Activated B cell treated with CpG ODN at 0.5 μM for 24 hours (primary cell): ENCODE results near the gene IL11RA. TPM values are rescaled to one million over a fixed set of nuclear protein-coding genes. Genes with fewer than 3 reads are reported as not detected.

Experiments
- ATAC-seq: fragments of 200-7000 bp; cut with Tn5 transposase; one replicate; pipeline ENCODE4 v1.10.0; 2021; ENCODE audit warnings: low read depth, mild to moderate bottlenecking, moderate library complexity
- CTCF ChIA-PET: fragments of 350-600 bp; sonication (Branson Sonifier 250); formaldehyde crosslinking; loops from one replicate; lab custom pipeline; 2021; ENCODE audit warnings: antibody characterized with exemption; lab: Charles Lee
- POLR2A ChIA-PET: fragments of 350-600 bp; sonication (Branson Sonifier 250); formaldehyde crosslinking; loops from one replicate; lab custom pipeline; 2021; ENCODE audit warnings: antibody characterized with exemption; lab: Charles Lee
- DNase-seq: peaks from one replicate; pipeline ENCODE4 v3.0.0; 2022
- H3K27ac Mint-ChIP-seq: one replicate; pipeline ENCODE4 v1.8.0; 2020; ENCODE audit warnings: mixed read lengths
- H3K27me3 Mint-ChIP-seq: one replicate; pipeline ENCODE4 v1.8.0; 2021; ENCODE audit warnings: mixed read lengths
- H3K36me3 Mint-ChIP-seq: one replicate; pipeline ENCODE4 v1.8.0; 2021; ENCODE audit warnings: low read depth, mixed read lengths
- H3K4me1 Mint-ChIP-seq: one replicate; pipeline ENCODE4 v1.8.0; 2021; ENCODE audit warnings: mixed read lengths
- H3K4me3 Mint-ChIP-seq: one replicate; pipeline ENCODE4 v1.8.0; 2020; ENCODE audit warnings: mild to moderate bottlenecking, mixed read lengths
- H3K9me3 Mint-ChIP-seq: one replicate; pipeline ENCODE4 v1.8.0; 2020; ENCODE audit warnings: mixed read lengths
- CTCF ChIP-seq: fragments of 200-600 bp; IDR thresholded peaks from one replicate; pipeline ENCODE4 v1.8.0; 2022; ENCODE audit warnings: antibody characterized with exemption, mild to moderate bottlenecking
- intact Hi-C: fragments of 100-400 bp; cut with micrococcal nuclease; formaldehyde crosslinking; loops from one replicate; pipeline ENCODE4 v1.15.1; 2024
- total RNA-seq: library from RNA; stranded (reverse); gene quantifications from 2 replicates; pipeline ENCODE4 v1.2.3, GENCODE V29; 2022

The IL11RA gene
- total RNA-seq, 1 donor from 2014 or later = 18.8 TPM

DNA sequence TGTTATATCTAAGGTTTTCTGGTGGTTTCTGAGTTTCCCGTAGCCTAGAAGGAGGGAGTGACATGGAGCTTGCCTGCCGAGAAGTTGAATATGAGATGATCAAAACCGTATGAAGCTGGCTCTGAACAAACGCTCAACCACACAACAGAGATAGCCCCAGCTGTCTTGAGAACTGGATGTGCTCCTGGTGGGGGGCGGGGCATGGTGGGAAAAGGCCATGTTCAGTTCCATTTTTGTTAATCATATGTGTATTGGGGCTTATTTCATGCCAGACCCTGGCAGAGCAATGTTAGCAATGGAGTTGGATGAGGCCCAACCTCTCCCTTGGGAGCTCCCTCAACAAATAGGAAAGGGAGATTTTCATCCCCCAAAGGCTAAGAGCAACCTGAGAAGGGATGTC lies 34.2 kb downstream of the IL11RA start:
- H3K27ac Mint-ChIP-seq = no peak overlapping the region

GRCh38 chr9:34686732-34687131 lies 34.7 kb downstream of the IL11RA start:
- no peak overlapping the region for H3K27ac Mint-ChIP-seq
- ChIA-PET POLR2A (no interaction called here), CTCF (interaction anchor here (1.2 kb wide), 1 partner anchor 11 kb away, joined by 3 read pairs; no protein-coding TSS in a partner anchor)
- H3K4me3 Mint-ChIP-seq = no peak overlapping the region
- intact Hi-C loops = no loop called here
- no peaks in the 10 kb centered on the region for H3K36me3 Mint-ChIP-seq
- H3K27me3 Mint-ChIP-seq = peaks cover 8% of the 10 kb centered on the region
- no peak for TF ChIP-seq CTCF
- DNase-seq (no peak), ATAC-seq (no peak)
- peaks cover 4% of the 10 kb centered on the region for H3K4me1 Mint-ChIP-seq
- no peaks in the 10 kb centered on the region for H3K9me3 Mint-ChIP-seq

More for the DNA sequence above, 34.2 kb downstream of the IL11RA start:
- TF ChIP-seq CTCF = no peak
- no peak for ATAC-seq
- no peaks in the 10 kb centered on the region for H3K36me3 Mint-ChIP-seq
- H3K4me3 Mint-ChIP-seq = no peak overlapping the region
- peaks cover 8% of the 10 kb centered on the region for H3K27me3 Mint-ChIP-seq
- CTCF ChIA-PET = interaction anchor here (1.2 kb wide), 1 partner anchor 11 kb away, joined by 3 read pairs; no protein-coding TSS in a partner anchor
- peaks cover 4% of the 10 kb centered on the region for H3K4me1 Mint-ChIP-seq
- DNase-seq = no peak
- POLR2A ChIA-PET = no interaction called here
- intact Hi-C loops = no loop called here
- no peaks in the 10 kb centered on the region for H3K9me3 Mint-ChIP-seq

- ATAC-seq = no peak
- CTCF ChIA-PET = interaction anchor here (0.6 kb wide), 1 partner anchor 15 kb away, joined by 3 read pairs; no protein-coding TSS in a partner anchor
- no peak overlapping the region for H3K27ac Mint-ChIP-seq
These were observed 35.5 kb downstream of the IL11RA start for GRCh38 chr9:34687276-34688030.

DNA sequence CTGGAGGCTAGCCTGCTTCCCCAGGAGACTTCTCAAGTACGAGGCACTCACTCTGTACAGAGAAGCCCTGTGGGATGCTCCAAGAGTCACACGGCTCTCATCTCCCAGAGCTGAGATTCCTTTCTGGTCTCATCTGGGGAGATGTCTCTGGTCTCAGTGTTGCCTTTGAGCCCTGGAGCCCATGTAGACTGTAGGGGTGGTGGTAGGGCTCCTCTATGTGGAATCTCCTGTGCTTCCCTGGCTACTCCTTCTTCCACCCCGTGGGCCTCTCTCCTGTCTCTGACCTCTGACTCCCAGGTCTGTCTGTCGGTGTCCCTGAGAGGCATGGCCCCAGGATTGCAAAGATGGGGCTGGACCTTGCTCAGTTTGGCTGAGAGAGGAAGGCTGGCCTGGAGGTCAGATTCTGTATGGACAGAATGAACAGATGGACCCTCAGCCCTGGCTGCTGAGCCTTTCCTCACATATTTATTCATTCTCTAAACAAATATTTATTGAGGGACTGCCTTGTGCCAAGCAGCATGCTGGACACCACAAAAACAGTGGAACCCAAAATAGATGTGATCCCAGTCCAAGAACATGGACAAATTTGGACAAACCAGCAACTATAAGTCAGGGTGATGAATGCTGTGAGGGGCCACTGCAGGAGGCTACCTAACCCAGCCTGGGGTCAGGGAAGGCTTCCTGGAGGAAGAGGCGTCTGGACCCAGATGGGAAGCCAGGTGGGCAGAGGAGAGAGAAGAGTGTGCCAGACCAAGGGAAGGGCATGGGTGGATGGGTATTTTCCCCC lies 36.5 kb downstream of the IL11RA start:
- TF ChIP-seq CTCF = no peak
- H3K4me3 Mint-ChIP-seq = no peak overlapping the region
- ATAC-seq (no peak), DNase-seq (no peak)
- intact Hi-C loops = no loop called here
- peaks cover 4% of the 10 kb centered on the region for H3K4me1 Mint-ChIP-seq
- ChIA-PET CTCF (no interaction called here), POLR2A (no interaction called here)
- H3K36me3 Mint-ChIP-seq = no peaks in the 10 kb centered on the region
- H3K27me3 Mint-ChIP-seq = peaks cover 8% of the 10 kb centered on the region
- H3K9me3 Mint-ChIP-seq = no peaks in the 10 kb centered on the region
- H3K27ac Mint-ChIP-seq = no peak overlapping the region

More at GRCh38 chr9:34687276-34688030, 35.5 kb downstream of the IL11RA start:
- Mint-ChIP-seq H3K36me3 (no peaks in the 10 kb centered on the region), H3K27me3 (peaks cover 8% of the 10 kb centered on the region), H3K4me3 (no peak overlapping the region), H3K4me1 (peaks cover 4% of the 10 kb centered on the region), H3K9me3 (no peaks in the 10 kb centered on the region)
- POLR2A ChIA-PET = no interaction called here
- no peak for DNase-seq
- no peak for TF ChIP-seq CTCF
- intact Hi-C loops = no loop called here

DNA sequence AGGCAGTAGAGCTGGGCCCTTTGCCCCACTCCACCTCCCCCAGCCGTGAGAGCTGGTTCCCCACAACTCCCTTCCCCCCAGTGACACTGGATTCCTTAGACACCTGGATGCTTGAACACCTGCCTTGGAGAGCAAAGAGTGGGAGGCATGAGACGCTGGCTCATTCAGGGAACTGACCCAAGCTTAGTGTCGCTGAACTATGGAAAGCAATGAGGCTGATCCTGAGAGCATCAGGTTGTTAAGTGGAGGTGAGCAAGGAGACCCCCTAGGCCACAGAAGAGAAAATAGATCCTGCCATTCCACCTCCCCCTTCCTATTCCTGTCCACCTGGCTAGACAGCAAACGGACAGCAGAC lies 37.1 kb downstream of the IL11RA start:
- ChIA-PET CTCF (no interaction called here), POLR2A (no interaction called here)
- intact Hi-C loops = no loop called here
- Mint-ChIP-seq H3K4me1 (peaks cover 4% of the 10 kb centered on the region), H3K36me3 (no peaks in the 10 kb centered on the region), H3K9me3 (no peaks in the 10 kb centered on the region), H3K27ac (no peak overlapping the region), H3K27me3 (peaks cover 8% of the 10 kb centered on the region), H3K4me3 (no peak overlapping the region)
- TF ChIP-seq CTCF = no peak
- ATAC-seq = no peak
- DNase-seq = no peak
